ENCODE measurements around the gene SPAG16.

Gene SPAG16

DNA sequence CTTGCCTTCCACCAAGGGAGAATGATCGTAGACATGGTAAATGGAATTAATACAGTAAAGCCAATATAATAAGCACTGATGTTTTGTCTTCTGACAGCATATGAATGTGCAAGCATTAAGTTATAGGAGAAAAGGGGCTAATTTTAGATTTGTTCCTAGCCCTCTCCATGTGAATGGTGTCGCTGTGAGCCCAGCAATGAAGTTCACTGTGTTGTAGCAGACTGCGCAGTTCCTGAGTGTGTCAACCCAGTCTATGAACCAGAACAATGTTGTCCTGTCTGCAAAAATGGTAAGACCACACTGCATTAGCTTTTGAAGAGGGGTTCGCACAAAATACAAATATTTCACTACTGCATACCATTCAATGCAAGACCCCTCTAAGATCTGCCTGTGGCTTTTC is 1152.2 kb downstream of the SPAG16 start:
- FAIRE-seq (no peak), DNase-seq (ENCODE audit: insufficient read length, low spot score) (no peak)

DNA sequence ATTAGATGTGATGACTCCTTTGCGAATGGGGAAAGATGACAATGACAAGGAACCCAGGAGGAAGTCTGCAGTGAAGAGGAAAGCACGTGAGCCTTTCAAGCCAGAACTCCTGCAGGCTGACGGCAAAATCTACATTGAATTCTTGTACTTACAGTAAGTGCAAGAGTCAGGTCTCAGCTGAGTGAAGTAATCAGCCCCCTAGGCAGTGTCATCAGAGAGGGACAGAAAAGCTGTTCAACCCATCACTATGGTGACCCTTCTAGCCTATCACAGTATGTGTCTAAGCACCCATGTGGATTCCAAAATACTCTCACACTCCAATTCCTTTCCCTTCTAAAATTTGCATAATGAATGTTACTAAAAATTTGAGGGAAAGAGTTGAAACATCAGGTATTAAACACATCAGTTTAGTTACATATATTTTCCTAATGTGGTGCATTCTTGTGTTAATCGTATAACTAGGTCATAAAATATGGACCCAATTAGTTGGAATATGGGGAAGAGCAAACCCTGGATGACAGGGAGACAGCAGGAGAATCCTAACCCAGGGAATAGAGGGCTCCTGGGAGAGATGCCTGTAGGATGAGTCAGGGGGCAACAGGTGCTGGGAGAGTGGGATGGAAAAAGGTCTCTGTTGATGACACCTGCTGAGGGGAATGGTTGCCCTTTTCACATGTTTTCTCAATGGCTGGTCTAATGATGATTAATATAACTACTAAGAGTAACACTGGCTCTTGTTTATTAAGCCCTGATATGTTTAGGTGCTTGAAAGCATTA is 1166.0 kb downstream of the SPAG16 start:
- DNase-seq (ENCODE audit: insufficient read length, low spot score), result no peak
- TF ChIP-seq POLR2A (IDR thresholded peaks at IDR 0.05; ENCODE audit: low read depth, low read length), result no peak
- FAIRE-seq, result no peak

More for the DNA sequence above, 1152.2 kb downstream of the SPAG16 start:
- TF ChIP-seq POLR2A (IDR thresholded peaks at IDR 0.05; ENCODE audit: low read depth, low read length), result no peak

DNA sequence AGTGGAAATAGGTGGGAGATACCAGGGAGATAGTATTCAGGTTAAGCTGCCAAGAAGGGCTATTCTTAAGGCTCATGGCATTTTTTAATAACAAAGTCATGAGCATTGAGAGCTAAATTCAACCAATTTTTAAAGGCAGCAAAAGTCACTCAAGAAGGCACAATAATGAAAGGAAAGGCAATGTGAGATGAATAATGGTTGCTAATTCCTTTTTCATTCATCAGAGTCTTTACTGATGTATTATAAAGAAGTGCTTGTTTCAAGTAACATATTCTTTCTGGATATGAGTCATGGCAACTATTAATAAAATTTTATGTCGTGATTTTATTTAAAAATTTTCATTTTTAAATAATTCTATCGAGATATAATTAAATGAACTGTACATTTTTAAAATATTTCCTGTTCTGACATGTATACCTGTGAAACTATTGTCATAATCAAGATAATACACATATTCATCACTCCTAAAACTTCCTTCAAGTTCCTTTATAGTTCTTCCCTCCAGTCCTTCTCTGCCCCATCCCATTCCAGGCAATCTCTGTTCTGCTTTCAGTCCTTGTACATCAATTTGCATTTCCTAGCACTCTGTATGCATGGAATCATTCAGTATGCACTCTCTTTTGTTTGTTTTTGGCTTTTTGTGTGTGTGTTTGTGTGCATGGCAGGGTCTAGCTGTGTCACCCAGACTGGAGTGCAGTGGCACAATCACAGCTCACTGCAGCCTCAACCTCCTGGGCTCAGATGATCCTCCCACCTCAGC is 1167.4 kb downstream of the SPAG16 start:
- TF ChIP-seq POLR2A (IDR thresholded peaks at IDR 0.05; ENCODE audit: low read depth, low read length), result no peak
- FAIRE-seq (no peak), DNase-seq (ENCODE audit: insufficient read length, low spot score) (no peak)

Data from H54 (cell line).